RWPE2 (cell line): ENCODE measurements around the gene TENT5A.
A peak's percentile ranks its signal among the peaks of the same experiment; 100 is the strongest.

Source experiments
- ATAC-seq: fragments of 200-7000 bp; cut with Tn5 transposase; 3 replicates; pipeline ENCODE4 v1.9.1; 2021; ENCODE audit warnings: low read depth
- DNase-seq: peaks from one replicate; pipeline ENCODE4 v3.0.0-alpha.2; 2020; ENCODE audit warnings: low spot score
- H3K27ac ChIP-seq: fragments of 450-650 bp; 2 replicates; pipeline ENCODE4 v1.5.1; 2017; ENCODE audit warnings: mild to moderate bottlenecking; ENCODE audit not compliant: poor library complexity, severe bottlenecking
- H3K27me3 ChIP-seq: fragments of 250-450 bp; sonication (Bioruptor Pico); 2 replicates; pipeline ENCODE4 v1.5.1; 2021; ENCODE audit warnings: mild to moderate bottlenecking, moderate library complexity; ENCODE audit not compliant: insufficient read depth, poor library complexity, severe bottlenecking
- H3K36me3 ChIP-seq: fragments of 250-450 bp; sonication (Bioruptor Pico); 2 replicates; pipeline ENCODE4 v1.5.1; 2020; ENCODE audit warnings: low read depth, mild to moderate bottlenecking, moderate library complexity
- H3K4me1 ChIP-seq: fragments of 250-450 bp; sonication (Bioruptor Pico); 2 replicates; pipeline ENCODE4 v1.5.1; 2021; ENCODE audit warnings: mild to moderate bottlenecking, moderate library complexity; ENCODE audit not compliant: insufficient read depth, poor library complexity, severe bottlenecking
- H3K4me3 ChIP-seq: fragments of 250-450 bp; sonication (Bioruptor Pico); 2 replicates; pipeline ENCODE4 v1.5.1; 2021; ENCODE audit warnings: mild to moderate bottlenecking, moderate library complexity; ENCODE audit not compliant: severe bottlenecking
- H3K9me3 ChIP-seq: fragments of 250-450 bp; sonication (Bioruptor Pico); 2 replicates; pipeline ENCODE4 v1.5.1; 2021; ENCODE audit warnings: mild to moderate bottlenecking, moderate library complexity; ENCODE audit not compliant: severe bottlenecking
- TF ChIP-seq, protein P1 (sequence below): fragments of 450-650 bp; IDR thresholded peaks from one replicate; pipeline ENCODE4 v1.5.1; 2017; ENCODE audit warnings: mild to moderate bottlenecking, moderate library complexity; ENCODE audit not compliant: poor library complexity, severe bottlenecking

TENT5A gene

GRCh38 chr6:81768150-81768942, 15.9 kb upstream of the TENT5A start:
- Histone ChIP-seq H3K4me3 (no peak overlapping the region), H3K27me3 (no peaks in the 10 kb centered on the region), H3K9me3 (no peaks in the 10 kb centered on the region), H3K36me3 (no peaks in the 10 kb centered on the region), H3K4me1 (peaks cover 37% of the 10 kb centered on the region), H3K27ac (no peak overlapping the region)
- TF ChIP-seq, protein P1, sequence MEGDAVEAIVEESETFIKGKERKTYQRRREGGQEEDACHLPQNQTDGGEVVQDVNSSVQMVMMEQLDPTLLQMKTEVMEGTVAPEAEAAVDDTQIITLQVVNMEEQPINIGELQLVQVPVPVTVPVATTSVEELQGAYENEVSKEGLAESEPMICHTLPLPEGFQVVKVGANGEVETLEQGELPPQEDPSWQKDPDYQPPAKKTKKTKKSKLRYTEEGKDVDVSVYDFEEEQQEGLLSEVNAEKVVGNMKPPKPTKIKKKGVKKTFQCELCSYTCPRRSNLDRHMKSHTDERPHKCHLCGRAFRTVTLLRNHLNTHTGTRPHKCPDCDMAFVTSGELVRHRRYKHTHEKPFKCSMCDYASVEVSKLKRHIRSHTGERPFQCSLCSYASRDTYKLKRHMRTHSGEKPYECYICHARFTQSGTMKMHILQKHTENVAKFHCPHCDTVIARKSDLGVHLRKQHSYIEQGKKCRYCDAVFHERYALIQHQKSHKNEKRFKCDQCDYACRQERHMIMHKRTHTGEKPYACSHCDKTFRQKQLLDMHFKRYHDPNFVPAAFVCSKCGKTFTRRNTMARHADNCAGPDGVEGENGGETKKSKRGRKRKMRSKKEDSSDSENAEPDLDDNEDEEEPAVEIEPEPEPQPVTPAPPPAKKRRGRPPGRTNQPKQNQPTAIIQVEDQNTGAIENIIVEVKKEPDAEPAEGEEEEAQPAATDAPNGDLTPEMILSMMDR = no peak
- no peak for ATAC-seq
- DNase-seq = no peak

- Histone ChIP-seq H3K27ac (peak overlapping the region; percentile 63), H3K27me3 (no peaks in the 10 kb centered on the region), H3K4me1 (peaks cover 35% of the 10 kb centered on the region), H3K9me3 (no peaks in the 10 kb centered on the region), H3K4me3 (no peak overlapping the region), H3K36me3 (no peaks in the 10 kb centered on the region)
- ATAC-seq (peak; percentile 52), DNase-seq (no peak)
- TF ChIP-seq, protein P1 = no peak
Measured at GRCh38 chr6:81767163-81767891, 14.8 kb upstream of the TENT5A start.

GRCh38 chr6:81766482-81767069, 14.1 kb upstream of the TENT5A start:
- no peaks in the 10 kb centered on the region for H3K9me3 ChIP-seq
- TF ChIP-seq, protein P1 = no peak
- peaks cover 40% of the 10 kb centered on the region for H3K4me1 ChIP-seq
- no peak overlapping the region for H3K4me3 ChIP-seq
- H3K27me3 ChIP-seq = no peaks in the 10 kb centered on the region
- H3K27ac ChIP-seq = peak overlapping the region; percentile 63
- H3K36me3 ChIP-seq = no peaks in the 10 kb centered on the region
- DNase-seq (no peak), ATAC-seq (peak; percentile 52)

- H3K4me3 ChIP-seq = no peak overlapping the region
- TF ChIP-seq, protein P1 = no peak
Measured at GRCh38 chr6:81764531-81764930, 12.1 kb upstream of the TENT5A start.

More at GRCh38 chr6:81764531-81764930, 12.1 kb upstream of the TENT5A start:
- no peak for ATAC-seq
- Histone ChIP-seq H3K27ac (no peak overlapping the region), H3K36me3 (no peaks in the 10 kb centered on the region), H3K4me1 (peaks cover 52% of the 10 kb centered on the region), H3K9me3 (no peaks in the 10 kb centered on the region), H3K27me3 (no peaks in the 10 kb centered on the region)
- DNase-seq = no peak
